HCEC 1CT (cell line): ENCODE results near the gene IL4I1.

Experiments
- DNase-seq: peaks from one replicate; pipeline ENCODE4 v3.0.0-alpha.2; 2017

The IL4I1 gene

DNA sequence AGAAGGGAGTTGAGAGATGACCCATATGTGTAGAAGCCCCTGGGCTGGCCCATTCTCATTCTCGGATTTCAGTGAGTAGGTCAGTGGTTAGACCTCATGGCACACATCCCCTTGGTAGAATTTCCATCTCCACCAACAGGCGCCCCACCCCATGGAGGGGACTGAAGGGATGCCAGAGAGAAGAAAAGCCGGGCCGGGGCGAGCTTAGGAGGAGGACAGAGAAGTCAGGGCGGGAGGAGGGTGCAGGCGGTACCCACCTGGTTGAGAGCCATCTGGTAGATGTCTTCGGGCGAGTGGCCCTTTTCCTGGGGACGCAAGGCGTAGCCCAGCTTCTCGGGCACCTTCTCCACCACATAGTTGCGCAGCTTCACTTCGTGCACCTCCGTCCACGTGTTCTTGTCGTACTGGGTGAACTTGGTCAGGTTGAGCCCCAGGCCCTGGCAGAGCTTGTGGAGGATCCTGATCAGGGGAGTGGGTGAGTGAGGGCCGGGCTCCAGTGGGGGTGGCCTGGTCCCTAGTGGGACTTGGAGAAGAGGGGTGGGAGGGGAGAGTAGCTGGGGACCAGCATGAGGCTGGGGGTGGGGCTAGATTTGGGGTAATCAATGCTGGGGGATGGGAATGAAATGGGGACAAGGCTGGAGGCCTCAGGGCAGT is 2.5 kb downstream of the IL4I1 start:
- DNase-seq, result no peak

GRCh38 chr19:49892716-49893115 is 4.0 kb downstream of the IL4I1 start:
- no peak for DNase-seq

GRCh38 chr19:49891393-49891792 is 5.3 kb downstream of the IL4I1 start:
- no peak for DNase-seq

GRCh38 chr19:49890349-49891311 is 6.1 kb downstream of the IL4I1 start:
- DNase-seq, result no peak

- DNase-seq, result no peak
These were observed 6.9 kb downstream of the IL4I1 start for GRCh38 chr19:49889687-49890348.

DNA sequence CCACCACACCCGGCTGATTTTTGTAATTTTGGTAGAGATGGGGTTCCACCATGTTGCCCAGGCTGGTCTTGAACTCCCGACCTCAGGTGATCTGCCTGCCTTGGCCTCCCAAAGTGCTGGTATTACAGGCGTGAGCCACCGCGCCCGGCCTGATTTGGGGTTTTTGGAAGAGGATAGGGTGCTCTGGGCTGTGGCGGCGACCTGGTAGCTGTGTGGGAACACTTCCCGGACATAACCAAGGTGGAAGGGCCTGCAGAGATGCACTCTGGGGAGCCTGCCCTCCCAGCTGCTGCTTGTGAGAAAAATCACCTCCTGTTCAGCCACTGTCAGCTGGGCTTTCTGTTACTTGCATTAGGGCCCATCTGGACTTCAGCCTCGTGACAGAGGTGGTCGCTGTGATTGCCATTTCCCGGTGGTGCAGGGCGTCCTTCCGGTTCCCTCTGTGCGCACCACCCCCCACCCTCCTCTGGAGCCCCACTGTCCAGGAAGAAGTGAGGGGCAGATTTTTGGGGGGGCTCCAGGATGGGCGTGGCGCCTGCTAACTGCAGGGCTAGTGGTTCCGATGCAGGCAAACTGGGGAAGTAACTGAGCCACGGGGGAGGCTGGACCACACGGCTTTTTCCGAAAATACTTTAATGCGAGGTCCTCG is 7.5 kb downstream of the IL4I1 start:
- DNase-seq, result no peak

DNA sequence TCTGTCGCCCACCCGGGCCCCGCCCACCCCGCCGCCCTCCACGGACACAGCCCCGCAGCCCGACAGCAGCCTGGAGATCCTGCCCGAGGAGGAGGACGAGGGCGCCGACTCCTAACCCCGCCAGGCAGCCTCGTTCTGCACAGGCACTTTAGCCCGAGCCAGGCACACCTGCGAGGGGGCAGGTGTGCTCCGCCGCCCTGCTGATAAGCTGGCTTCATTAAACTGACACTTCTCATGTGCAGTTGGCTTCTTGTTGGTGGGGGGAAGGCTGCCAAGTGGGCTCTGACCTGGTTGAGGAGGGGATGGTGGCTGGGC is 8.2 kb downstream of the IL4I1 start:
- no peak for DNase-seq

GRCh38 chr19:49887665-49888509 is 8.8 kb downstream of the IL4I1 start:
- no peak for DNase-seq

DNA sequence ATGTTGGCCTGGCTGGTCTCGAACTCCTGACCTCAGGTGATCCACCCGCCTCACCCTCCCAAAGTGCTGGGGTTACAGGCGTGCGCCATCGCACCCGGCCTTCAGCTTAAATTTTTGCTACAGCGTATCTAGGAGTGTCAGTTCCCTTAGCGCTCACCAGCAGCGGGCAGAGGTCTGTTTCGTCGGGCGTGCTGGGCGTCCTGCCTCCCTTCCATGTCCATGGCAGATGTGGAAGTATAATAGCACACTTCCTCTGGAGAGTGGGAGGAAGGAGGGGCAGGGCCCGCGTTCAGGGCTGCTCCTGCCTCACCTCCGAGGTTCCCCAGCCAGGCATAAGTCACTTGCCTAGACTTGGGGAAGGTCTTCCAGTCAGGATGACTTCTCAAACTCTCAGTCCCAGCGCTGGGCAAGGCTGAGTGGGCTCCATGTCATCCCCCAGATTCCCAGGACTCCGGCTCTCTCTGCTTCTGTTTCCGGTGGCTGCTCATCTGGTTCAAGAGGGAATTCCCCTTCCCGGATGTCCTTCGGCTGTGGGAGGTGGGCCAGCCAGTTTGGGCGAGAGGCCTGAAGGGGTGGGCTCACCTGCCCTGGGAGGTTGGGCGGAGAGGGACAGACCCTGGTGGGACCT is 9.5 kb downstream of the IL4I1 start:
- DNase-seq, result no peak

DNA sequence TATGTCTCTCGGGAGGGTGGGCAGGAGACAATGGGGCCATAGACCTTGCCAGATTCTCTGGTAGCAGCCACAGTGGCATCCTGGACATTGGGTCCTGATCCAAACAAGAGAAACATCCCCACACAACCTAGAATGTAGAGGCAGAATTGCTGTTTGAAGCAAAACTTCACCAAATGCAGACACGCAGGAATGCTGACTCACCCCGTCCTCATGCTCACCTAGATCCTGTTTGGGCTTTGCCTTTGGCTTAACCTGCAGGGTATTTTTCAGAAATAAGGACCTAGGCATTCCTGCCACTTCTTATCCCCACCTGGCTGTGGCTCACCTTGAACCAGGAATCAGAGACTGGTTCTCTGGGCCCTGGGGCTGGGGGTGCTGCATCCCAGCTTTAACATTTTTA is 11.9 kb downstream of the IL4I1 start:
- no peak for DNase-seq

DNA sequence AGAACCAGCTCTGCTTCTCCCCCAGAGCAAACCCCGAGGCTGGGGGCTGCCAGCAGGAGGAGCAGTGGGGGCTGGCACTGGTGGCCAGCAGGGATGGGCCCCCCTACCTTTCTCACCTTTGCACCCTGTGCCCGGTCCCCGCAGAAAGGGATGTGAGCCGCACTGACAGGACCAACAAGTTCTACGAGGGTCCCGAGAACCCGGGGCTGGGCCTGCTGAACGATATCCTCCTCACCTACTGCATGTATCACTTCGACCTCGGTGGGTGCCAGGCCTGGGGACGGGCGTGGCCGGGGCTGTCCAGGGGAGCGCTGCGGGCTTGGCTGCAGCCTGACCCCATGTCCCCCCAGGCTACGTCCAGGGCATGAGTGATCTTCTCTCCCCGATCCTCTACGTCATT is 12.6 kb downstream of the IL4I1 start:
- no peak for DNase-seq

GRCh38 chr19:49883094-49883493 is 13.6 kb downstream of the IL4I1 start:
- DNase-seq, result no peak

DNA sequence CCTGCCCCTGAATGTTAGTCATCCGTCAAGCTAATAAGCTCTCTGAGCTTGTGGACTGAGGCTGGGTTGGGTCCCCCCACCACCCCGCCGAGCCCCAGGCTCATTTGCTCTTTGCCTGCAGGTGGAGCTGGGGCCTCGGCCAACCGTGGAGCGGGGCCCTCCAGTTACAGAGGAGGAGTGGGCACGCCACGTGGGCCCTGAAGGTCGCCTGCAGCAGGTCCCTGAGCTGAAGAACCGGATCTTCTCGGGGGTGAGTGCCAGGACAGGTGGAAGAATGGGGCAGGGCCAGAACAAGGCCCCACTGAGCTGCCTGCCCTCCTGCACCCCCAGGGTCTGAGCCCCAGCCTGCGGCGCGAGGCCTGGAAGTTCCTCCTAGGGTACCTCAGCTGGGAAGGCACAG is 14.0 kb downstream of the IL4I1 start:
- no peak for DNase-seq

DNA sequence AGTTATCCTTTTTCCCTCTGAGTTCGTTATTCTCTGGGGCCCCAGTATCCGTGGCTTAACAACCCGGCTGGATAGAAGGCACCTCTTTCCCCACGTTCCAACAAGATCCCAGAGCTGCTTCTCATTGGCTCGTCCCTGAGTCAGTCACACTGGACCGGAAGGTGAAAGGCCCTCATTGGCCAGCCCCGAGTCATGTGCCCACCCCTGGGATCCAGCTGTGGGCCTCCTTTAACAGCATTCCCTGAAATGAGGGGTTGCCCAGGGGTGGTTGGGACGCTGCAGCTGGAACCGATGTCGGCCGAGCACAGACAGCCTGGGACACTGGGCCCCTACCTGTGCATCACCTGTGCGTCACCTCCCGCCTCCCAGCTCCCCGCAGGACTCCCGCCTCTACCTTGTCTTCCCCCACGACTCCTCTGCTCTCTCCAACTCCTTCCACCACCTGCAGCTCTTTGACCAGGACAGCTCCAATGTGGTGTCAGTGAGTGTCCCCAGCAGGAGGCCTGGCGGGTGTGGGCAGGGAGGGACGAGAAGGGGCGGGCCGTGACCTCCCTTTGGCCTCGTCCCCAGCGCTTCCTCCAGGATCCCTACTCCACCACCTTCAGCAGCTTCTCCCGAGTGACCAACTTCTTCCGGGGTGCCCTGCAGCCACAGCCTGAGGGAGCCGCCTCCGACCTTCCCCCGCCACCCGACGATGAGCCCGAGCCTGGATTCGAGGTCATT is 14.9 kb downstream of the IL4I1 start:
- no peak for DNase-seq

GRCh38 chr19:49881186-49881585 is 15.5 kb downstream of the IL4I1 start:
- DNase-seq, result no peak

DNA sequence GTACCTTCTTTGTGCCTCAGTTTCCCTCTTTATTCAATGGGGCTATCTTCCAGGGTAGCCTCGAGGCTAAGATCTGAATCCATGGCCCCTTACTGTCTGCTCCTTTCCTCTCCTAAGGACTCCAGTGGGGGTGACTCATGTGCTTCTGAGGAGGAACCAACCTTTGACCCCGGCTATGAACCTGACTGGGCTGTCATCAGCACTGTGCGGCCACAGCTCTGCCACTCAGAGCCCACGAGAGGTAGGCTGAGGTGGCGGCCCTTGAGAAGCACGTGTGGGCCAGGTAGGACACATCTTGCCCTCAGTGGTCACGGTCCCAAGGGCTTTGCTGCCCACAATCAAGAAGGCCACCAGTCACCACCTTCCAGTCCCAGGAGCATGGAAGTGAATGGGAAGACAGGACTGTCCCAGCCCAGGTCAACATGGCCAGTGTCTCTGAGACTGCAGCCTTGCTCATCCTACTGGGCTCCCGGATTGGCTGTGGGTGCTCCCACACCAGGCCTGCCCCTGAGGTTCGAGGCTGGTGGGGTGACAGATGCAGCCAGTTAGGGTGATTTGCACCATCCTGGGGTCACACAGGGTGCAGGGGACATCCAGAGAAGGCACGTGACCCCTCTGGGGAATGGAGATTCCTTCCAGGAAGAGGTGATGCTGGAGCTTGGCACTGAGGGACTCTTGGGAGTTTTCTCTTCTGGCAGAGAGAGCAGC is 16.4 kb downstream of the IL4I1 start:
- no peak for DNase-seq

GRCh38 chr19:49879243-49879963 is 17.3 kb downstream of the IL4I1 start:
- no peak for DNase-seq

GRCh38 chr19:49878744-49879070 is 18.0 kb downstream of the IL4I1 start:
- no peak for DNase-seq

- DNase-seq, result peak; percentile 97
These were observed 18.6 kb downstream of the IL4I1 start for GRCh38 chr19:49877879-49878743.
